B cell (primary cell): ENCODE data around the gene OPN1MW. TPM values are rescaled to one million over a fixed set of nuclear protein-coding genes. Genes with fewer than 3 reads are reported as not detected.

Experiments
- ATAC-seq: fragments of 200-7000 bp; cut with Tn5 transposase; one replicate; pipeline ENCODE4 v1.10.0; 2021; ENCODE audit warnings: low read depth, mild to moderate bottlenecking, moderate number of reproducible peaks, moderate library complexity
- CTCF ChIA-PET: fragments of 350-600 bp; sonication (Branson Sonifier 250); formaldehyde crosslinking; loops from one replicate; lab custom pipeline; 2021; ENCODE audit warnings: antibody characterized with exemption, inconsistent platforms; lab: Charles Lee
- POLR2A ChIA-PET: fragments of 350-600 bp; sonication (Branson Sonifier 250); formaldehyde crosslinking; loops from one replicate; lab custom pipeline; 2021; ENCODE audit warnings: antibody characterized with exemption; lab: Charles Lee
- DNase-seq: peaks from one replicate; pipeline ENCODE4 v3.0.0; 2013
- H2AFZ ChIP-seq: 2 replicates; pipeline ENCODE4 v1.6.1; 2012; ENCODE audit warnings: mild to moderate bottlenecking, low read depth, low read length; ENCODE audit not compliant: insufficient read depth, poor library complexity, severe bottlenecking
- H3K27ac ChIP-seq, 2 donors: 1 replicate in 1 of 2; 2 replicates in 1 of 2; pipeline ENCODE4 v1.5.1; 2012 to 2013; ENCODE audit warnings: low read length in 2 of 2, mild to moderate bottlenecking in 2 of 2, moderate library complexity in 1 of 2
- H3K27me3 ChIP-seq, 4 experiments: fragments of 200-600 bp in 1 of 4; sonication (generic) in 1 of 4; replicated peaks in 1 of 4; 1 replicate in 2 of 4; 2 replicates in 2 of 4; pipeline versions ENCODE4 v1.6.1 to v1.7.0; 2013 to 2016; ENCODE audit warnings: low read length in 3 of 4, mild to moderate bottlenecking in 2 of 4, mixed read lengths in 1 of 4, moderate library complexity in 1 of 4; ENCODE audit not compliant: insufficient read depth in 4 of 4, control insufficient read depth in 3 of 4; ENCODE audit errors: control extremely low read depth in 1 of 4
- H3K36me3 ChIP-seq, 2 experiments: replicated peaks in 1 of 2; 1 replicate in 1 of 2; 2 replicates in 1 of 2; pipeline versions ENCODE4 v1.6.1 to v1.7.1; 2013; ENCODE audit warnings: low read length in 1 of 2; ENCODE audit not compliant: insufficient read depth in 2 of 2, control insufficient read depth in 1 of 2; ENCODE audit errors: control extremely low read depth in 1 of 2, extremely low read depth in 1 of 2
- H3K4me1 ChIP-seq, 2 donors: fragments of 200-600 bp in 1 of 2; sonication (generic) in 1 of 2; 1 replicate in 1 of 2; 2 replicates in 1 of 2; pipeline versions ENCODE4 v1.5.1 to v1.6.1; 2013 to 2017; ENCODE audit warnings: low read length in 2 of 2; ENCODE audit not compliant: control insufficient read depth in 2 of 2, insufficient read depth in 2 of 2
- H3K4me2 ChIP-seq: replicated peaks from 2 replicates; pipeline ENCODE3; 2012; ENCODE audit warnings: mild to moderate bottlenecking, low read depth, low read length; ENCODE audit not compliant: poor library complexity, severe bottlenecking
- H3K4me3 ChIP-seq, 5 experiments: fragments of 200-600 bp in 1 of 5; sonication (generic) in 1 of 5; 1 replicate in 3 of 5; 2 replicates in 2 of 5; pipeline versions ENCODE4 v1.5.1 to v1.7.0; 2011 to 2016; ENCODE audit warnings: low read length in 4 of 5, mild to moderate bottlenecking in 4 of 5, low read depth in 2 of 5, control low read depth in 1 of 5, moderate library complexity in 1 of 5; ENCODE audit not compliant: insufficient read depth in 1 of 5; ENCODE audit errors: control extremely low read depth in 1 of 5, extremely low read depth in 1 of 5
- H3K79me2 ChIP-seq: fragments of 200-600 bp; sonication (generic); one replicate; pipeline ENCODE4 v1.6.0; 2016; ENCODE audit warnings: low read length; ENCODE audit not compliant: control insufficient read depth, insufficient read depth
- H3K9ac ChIP-seq: fragments of 200-600 bp; sonication (generic); 2 replicates; pipeline ENCODE4 v1.6.1; 2017; ENCODE audit warnings: mild to moderate bottlenecking, low read length, moderate library complexity
- H3K9me3 ChIP-seq, 3 donors: one replicate each; pipeline versions ENCODE4 v1.6.1 to v1.7.1; 2013; ENCODE audit warnings: low read length in 2 of 3; ENCODE audit not compliant: control insufficient read depth in 2 of 3, insufficient read depth in 1 of 3; ENCODE audit errors: control extremely low read depth in 1 of 3
- H4K20me1 ChIP-seq: 2 replicates; pipeline ENCODE4 v1.6.0; 2012; ENCODE audit warnings: mild to moderate bottlenecking, low read length; ENCODE audit not compliant: insufficient read depth, control insufficient read depth, poor library complexity, severe bottlenecking
- H3K27ac Mint-ChIP-seq: one replicate; pipeline ENCODE4 v1.8.0; 2021; ENCODE audit warnings: mixed read lengths
- H3K27me3 Mint-ChIP-seq: one replicate; pipeline ENCODE4 v1.8.0; 2021; ENCODE audit warnings: mixed read lengths
- H3K4me1 Mint-ChIP-seq: one replicate; pipeline ENCODE4 v1.8.0; 2021; ENCODE audit warnings: mixed read lengths
- H3K4me3 Mint-ChIP-seq: one replicate; pipeline ENCODE4 v1.8.0; 2021; ENCODE audit warnings: mixed read lengths
- H3K9me3 Mint-ChIP-seq: one replicate; pipeline ENCODE4 v1.8.0; 2022; ENCODE audit warnings: mixed read lengths; ENCODE audit not compliant: insufficient read depth
- CTCF ChIP-seq: fragments of 200-600 bp; IDR thresholded peaks from one replicate; pipeline ENCODE4 v1.8.0; 2022; ENCODE audit warnings: antibody characterized with exemption, mild to moderate bottlenecking
- EZH2 ChIP-seq: IDR thresholded peaks from 2 replicates; pipeline ENCODE4 v1.6.1; 2012; ENCODE audit warnings: borderline replicate concordance, low read depth, mild to moderate bottlenecking, moderate library complexity, low read length; ENCODE audit not compliant: insufficient read depth, poor library complexity, severe bottlenecking
- WGBS: methylation state at CpG from one replicate; pipeline ENCODE4 v1.1.5; 2013; ENCODE audit warnings: missing lambda C conversion rate; ENCODE audit not compliant: insufficient coverage; 5-methylcytosine and 5-hydroxymethylcytosine counted together
- intact Hi-C: fragments of 100-400 bp; cut with micrococcal nuclease; formaldehyde crosslinking; loops from one replicate; pipeline ENCODE4 v1.10.0; 2022
- polyA plus RNA-seq: library from polyadenylated mRNA; depleted of rRNA; stranded (reverse); fragments of >200 nt; gene quantifications from 2 replicates; pipeline ENCODE4 v1.2.3, GENCODE V29; 2012
- total RNA-seq, 2 donors: library from RNA; stranded (reverse); fragments of 120-200 nt in 1 of 2; gene quantifications; 1 replicate in 1 of 2; 2 replicates in 1 of 2; pipeline versions ENCODE4 v1.2.3 to v1.2.4, GENCODE V29; 2013 to 2022

The OPN1MW gene
- total and polyA plus RNA-seq, 2 donors (not counting 1 experiment from before 2014, with no cell fraction given) = not detected

- Mint-ChIP-seq H3K9me3 (no peaks in the 10 kb centered on the region), H3K4me3 (no peak overlapping the region), H3K27me3 (no peaks in the 10 kb centered on the region), H3K27ac (no peak overlapping the region), H3K4me1 (peaks cover 13% of the 10 kb centered on the region)
- intact Hi-C loops = no loop called here
- Histone ChIP-seq H3K9me3 (no peaks in the 10 kb centered on the region), H3K36me3 (no peaks in the 10 kb centered on the region), H3K27ac (no peak overlapping the region), H3K4me3 (no peak overlapping the region), H2AFZ (no peak overlapping the region), H3K4me1 (peaks cover 10 to 21% of the 10 kb centered on the region in 2 donors), H4K20me1 (no peaks in the 10 kb centered on the region), H3K27me3 (no peaks in the 10 kb centered on the region), H3K4me2 (no peak overlapping the region), H3K79me2 (no peaks in the 10 kb centered on the region), H3K9ac (no peak overlapping the region)
- TF ChIP-seq EZH2 (no peak), CTCF (no peak)
- ChIA-PET CTCF (no interaction called here), POLR2A (no interaction called here)
- 84% methylated on average over 4 of the region's 12 CpGs for WGBS
- no peak for DNase-seq
- ATAC-seq = no peak
Observed at GRCh38 chrX:154140206-154140605, 42.2 kb upstream of the OPN1MW start.

- Histone ChIP-seq H3K4me2 (no peak overlapping the region), H3K9ac (no peak overlapping the region), H4K20me1 (no peaks in the 10 kb centered on the region), H3K79me2 (no peaks in the 10 kb centered on the region), H3K9me3 (no peaks in the 10 kb centered on the region), H2AFZ (no peak overlapping the region), H3K4me1 (peaks cover 7 to 15% of the 10 kb centered on the region in 2 donors), H3K27ac (no peak overlapping the region), H3K27me3 (no peaks in the 10 kb centered on the region), H3K36me3 (no peaks in the 10 kb centered on the region), H3K4me3 (no peak overlapping the region)
- DNase-seq = no peak
- ATAC-seq = no peak
- H3K4me3 Mint-ChIP-seq = no peak overlapping the region
- POLR2A ChIA-PET = no interaction called here
- CTCF ChIA-PET = no interaction called here
- intact Hi-C loops = no loop called here
- H3K4me1 Mint-ChIP-seq = peaks cover 9% of the 10 kb centered on the region
- no peak overlapping the region for H3K27ac Mint-ChIP-seq
- no peak for TF ChIP-seq EZH2
- no peak for TF ChIP-seq CTCF
- WGBS = 80% methylated on average over 1 of the region's 10 CpGs
- H3K27me3 Mint-ChIP-seq = no peaks in the 10 kb centered on the region
- H3K9me3 Mint-ChIP-seq = no peaks in the 10 kb centered on the region
Observed at GRCh38 chrX:154140742-154141141, 41.7 kb upstream of the OPN1MW start.
